OCI-LY7 (cell line): ENCODE data around the gene TELO2. TPM values are rescaled to one million over a fixed set of nuclear protein-coding genes. Genes with fewer than 3 reads are reported as not detected.

Experiments used
- BruUV-seq: library from RNA; stranded (reverse); fragments of 400-500 nt; replicated peaks from 2 replicates; lab custom pipeline; 2021; lab: Mats Ljungman, UMichigan
- CTCF ChIA-PET: fragments of 300-600 bp; sonication (Branson Sonifier 250); formaldehyde crosslinking; loops from one replicate; lab custom pipeline; 2022; ENCODE audit warnings: antibody characterized with exemption; ENCODE audit not compliant: unreplicated experiment; lab: Charles Lee
- POLR2A ChIA-PET: fragments of 300-600 bp; sonication (Branson Sonifier 250); formaldehyde crosslinking; loops from one replicate; lab custom pipeline; 2022; ENCODE audit warnings: antibody characterized with exemption; lab: Charles Lee
- DNase-seq: peaks from one replicate; pipeline ENCODE4 v3.0.0-alpha.2; 2015; ENCODE audit warnings: low spot score
- H2AFZ ChIP-seq: fragments of 200-600 bp; sonication (generic), shearing (Covaris generic); 2 replicates; pipeline ENCODE4 v1.6.1; 2014; ENCODE audit warnings: mild to moderate bottlenecking, antibody characterized with exemption, low read length, moderate library complexity
- H3K27ac ChIP-seq: fragments of 200-600 bp; sonication (generic); 2 replicates; pipeline ENCODE4 v1.5.1; 2014; ENCODE audit warnings: mixed run types, low read depth, mild to moderate bottlenecking, moderate library complexity, low read length, inconsistent platforms; ENCODE audit not compliant: poor library complexity, severe bottlenecking
- H3K36me3 ChIP-seq: fragments of 200-600 bp; sonication (generic); 2 replicates; pipeline ENCODE4 v1.6.1; 2014; ENCODE audit warnings: mild to moderate bottlenecking, antibody characterized with exemption, low read length, moderate library complexity, mixed read lengths; ENCODE audit not compliant: insufficient read depth
- H3K4me1 ChIP-seq: fragments of 200-600 bp; sonication (generic); 2 replicates; pipeline ENCODE4 v1.5.1; 2014; ENCODE audit warnings: mild to moderate bottlenecking, low read length; ENCODE audit not compliant: insufficient read depth, poor library complexity, severe bottlenecking
- H3K4me2 ChIP-seq: fragments of 200-600 bp; sonication (generic); 2 replicates; pipeline ENCODE4 v1.6.1; 2014; ENCODE audit warnings: mild to moderate bottlenecking, low read length
- H3K4me3 ChIP-seq: fragments of 200-600 bp; sonication (generic); 2 replicates; pipeline ENCODE4 v1.5.1; 2014; ENCODE audit warnings: mild to moderate bottlenecking, low read depth, low read length; ENCODE audit not compliant: poor library complexity, severe bottlenecking
- H3K79me2 ChIP-seq: fragments of 200-600 bp; sonication (generic); 2 replicates; pipeline ENCODE4 v1.6.1; 2016; ENCODE audit warnings: low read depth, mild to moderate bottlenecking, low read length, moderate library complexity, mixed read lengths; ENCODE audit not compliant: insufficient read depth
- H3K9me2 ChIP-seq: fragments of 200-600 bp; sonication (generic); 2 replicates; pipeline ENCODE4 v1.6.1; 2016; ENCODE audit warnings: mild to moderate bottlenecking, low read length, mixed read lengths; ENCODE audit not compliant: insufficient read depth
- H3K9me3 ChIP-seq: fragments of 200-600 bp; sonication (generic); 2 replicates; pipeline ENCODE4 v1.6.1; 2014; ENCODE audit warnings: mild to moderate bottlenecking, mixed run types, low read length, mixed read lengths
- H4K20me1 ChIP-seq: fragments of 200-600 bp; sonication (generic); 2 replicates; pipeline ENCODE4 v1.6.1; 2014; ENCODE audit warnings: mild to moderate bottlenecking, antibody characterized with exemption, low read length, moderate library complexity, mixed read lengths; ENCODE audit not compliant: insufficient read depth
- CTCF ChIP-seq: fragments of 200-600 bp; sonication (generic); conservative IDR thresholded peaks from 2 replicates; pipeline ENCODE4 v1.5.1; 2014; ENCODE audit warnings: mild to moderate bottlenecking, antibody characterized with exemption, low read length, moderate library complexity, mixed read lengths
- EZH2phosphoT487 ChIP-seq: fragments of 200-600 bp; sonication (generic); IDR thresholded peaks from 2 replicates; pipeline ENCODE4 v1.6.1; 2018; ENCODE audit warnings: low read depth, borderline replicate concordance, mild to moderate bottlenecking, mixed run types, antibody characterized with exemption, low read length, moderate library complexity, mixed read lengths
- intact Hi-C: fragments of 100-400 bp; cut with micrococcal nuclease; formaldehyde crosslinking; loops from one replicate; pipeline ENCODE4 v1.10.0; 2022; ENCODE audit not compliant: unreplicated experiment
- total RNA-seq, 2 experiments: library from RNA; depleted of rRNA in 1 of 2; stranded (reverse); fragments of >200 nt in 1 of 2; shearing (Covaris generic) in 1 of 2; gene quantifications; 2 replicates each; pipeline ENCODE4 v1.2.3, GENCODE V29; 2014 to 2022

The TELO2 gene
- total RNA-seq, 2 experiments from 2014 or later, result 58.2 to 70.1 TPM

- BruUV-seq, result no TSS peak
- Histone ChIP-seq H3K27ac (no peak overlapping the region), H3K79me2 (peaks cover 6% of the 10 kb centered on the region; the same call in 1 of the 2 replicates), H4K20me1 (no peaks in the 10 kb centered on the region), H2AFZ (no peak overlapping the region), H3K9me2 (no peaks in the 10 kb centered on the region), H3K9me3 (no peaks in the 10 kb centered on the region), H3K36me3 (no peaks in the 10 kb centered on the region), H3K4me2 (no peak overlapping the region), H3K4me3 (no peak overlapping the region), H3K4me1 (peaks cover 10% of the 10 kb centered on the region)
- ChIA-PET POLR2A (no interaction called here), CTCF (no interaction called here)
- TF ChIP-seq EZH2phosphoT487, result no peak
- no peak for TF ChIP-seq CTCF
- intact Hi-C loops, result no loop called here
- no peak for DNase-seq
Measured at GRCh38 chr16:1489077-1489476, 4.1 kb upstream of the TELO2 start.

GRCh38 chr16:1491327-1491726 is 1.8 kb upstream of the TELO2 start:
- TF ChIP-seq CTCF, result no peak
- no peak for TF ChIP-seq EZH2phosphoT487
- Histone ChIP-seq H3K79me2 (peaks cover 7% of the 10 kb centered on the region; the same call in 1 of the 2 replicates), H3K4me3 (no peak overlapping the region), H3K4me1 (peaks cover 16% of the 10 kb centered on the region), H2AFZ (no peak overlapping the region), H3K9me2 (no peaks in the 10 kb centered on the region), H3K36me3 (peaks cover 15% of the 10 kb centered on the region), H3K9me3 (no peaks in the 10 kb centered on the region), H4K20me1 (no peaks in the 10 kb centered on the region), H3K27ac (no peak overlapping the region), H3K4me2 (no peak overlapping the region)
- BruUV-seq, result no TSS peak
- DNase-seq, result no peak
- intact Hi-C loops, result loop anchor here (5.0 kb wide), 1 partner anchor 121 kb away; the partner anchor contains the start of genes CRAMP1 and IFT140
- CTCF ChIA-PET, result no interaction called here
- POLR2A ChIA-PET, result interaction anchor here (0.8 kb wide), 1 partner anchor 32 kb away, joined by 5 read pairs; no protein-coding TSS in a partner anchor
